GM10847 (cell line): ENCODE results near the gene CEP72.

Experiments
- POLR2A ChIP-seq: IDR thresholded peaks from 2 replicates; pipeline ENCODE4 v1.6.1; 2011; ENCODE audit not compliant: insufficient read length; ENCODE audit errors: extremely low read depth

Gene CEP72

DNA sequence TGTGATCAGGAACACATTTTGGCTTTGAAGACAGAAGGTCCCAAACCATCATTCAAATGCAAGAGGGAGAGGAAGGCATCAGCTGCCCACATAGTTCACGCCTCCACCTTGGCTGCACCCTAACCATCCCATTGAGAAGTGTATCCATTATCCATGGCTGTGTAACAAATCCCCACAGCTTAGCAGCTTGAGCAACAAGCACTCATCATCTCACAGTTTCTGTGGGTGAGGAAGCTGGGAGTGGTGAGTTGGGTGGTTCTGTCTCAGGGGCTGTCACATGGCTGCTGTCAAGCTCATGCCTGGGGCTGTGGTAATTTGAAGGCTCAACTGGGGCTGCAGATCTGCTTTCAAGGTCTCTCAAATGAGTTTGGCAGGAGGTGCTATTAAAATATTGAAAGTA, 23.0 kb upstream of the CEP72 start:
- TF ChIP-seq POLR2A = no peak

DNA sequence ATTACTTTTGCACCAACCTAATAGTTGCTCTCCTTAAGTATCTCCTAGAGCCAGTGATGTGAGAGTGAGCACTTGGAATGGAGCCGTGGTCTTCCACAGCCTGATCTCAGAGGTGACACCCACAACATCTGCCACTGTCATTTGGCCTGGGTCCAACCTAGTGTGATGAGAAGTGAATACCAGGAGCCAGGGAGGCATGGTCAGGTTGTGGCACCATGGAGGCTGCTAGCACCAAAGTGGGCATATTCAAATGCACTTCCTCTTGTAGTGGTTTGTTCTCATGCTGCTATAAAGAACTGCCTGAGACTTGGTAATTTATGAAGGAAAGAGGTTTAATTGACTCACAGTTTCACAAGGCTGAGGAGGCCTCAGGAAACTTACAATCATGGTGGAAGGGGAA, 22.6 kb upstream of the CEP72 start:
- TF ChIP-seq POLR2A = no peak

DNA sequence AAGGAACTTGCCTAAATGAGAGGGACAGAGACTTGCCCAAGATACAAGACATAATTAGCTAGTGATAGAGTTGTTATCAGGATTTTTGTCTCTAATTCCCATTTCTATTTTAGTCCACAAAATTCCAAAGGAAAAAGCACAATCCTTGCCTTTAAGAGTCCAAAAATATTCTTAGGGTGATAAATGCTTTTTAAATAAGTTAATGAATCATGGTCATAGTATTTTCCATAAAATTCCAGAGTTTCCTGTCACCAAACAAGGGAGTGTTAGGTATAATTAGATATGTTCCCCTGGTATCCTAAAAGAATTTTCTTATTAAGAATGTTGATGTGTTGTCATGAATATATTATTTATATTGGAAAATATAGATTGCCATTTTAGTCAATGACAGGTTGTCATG, 21.8 kb upstream of the CEP72 start:
- TF ChIP-seq POLR2A = no peak

DNA sequence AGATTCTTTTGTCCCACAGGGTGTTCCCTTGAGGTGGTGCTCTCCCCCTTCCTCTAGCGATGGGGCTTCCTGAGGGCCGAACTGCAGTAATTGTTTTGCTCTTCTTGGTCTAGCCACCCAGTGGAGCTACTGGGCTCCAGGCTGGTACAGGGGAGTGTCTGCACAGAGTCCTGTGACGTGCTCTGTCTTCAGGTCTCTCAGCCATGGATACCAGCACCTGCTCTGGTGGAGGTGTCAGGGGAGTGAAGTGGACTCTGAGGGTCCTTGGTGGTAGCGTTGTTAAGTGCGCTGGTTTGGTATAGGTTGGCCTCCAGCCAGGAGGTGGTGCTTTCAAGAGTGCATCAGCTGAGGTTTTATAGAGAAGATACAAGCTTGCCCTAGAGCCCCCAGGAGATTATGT, 20.4 kb upstream of the CEP72 start:
- TF ChIP-seq POLR2A = no peak

DNA sequence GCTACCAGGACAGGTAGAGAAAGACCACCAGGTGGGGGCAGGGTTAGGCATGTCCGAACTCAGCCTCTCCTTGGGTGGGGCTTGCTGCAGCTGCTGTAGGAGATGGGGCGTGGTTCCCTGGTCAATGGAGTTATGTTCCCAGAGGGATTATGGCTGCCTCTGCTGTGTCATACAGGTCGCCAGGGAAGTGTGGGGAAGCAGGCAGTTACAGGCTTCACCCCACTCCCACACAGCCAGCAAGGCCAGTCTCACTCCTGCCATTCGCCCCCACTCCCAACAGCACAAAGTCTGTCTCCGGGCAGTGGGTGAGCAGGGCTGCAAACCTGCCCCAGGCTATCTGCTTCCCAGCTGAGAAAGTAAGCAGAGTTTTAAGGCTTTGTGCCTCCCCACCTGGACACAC, 20.0 kb upstream of the CEP72 start:
- TF ChIP-seq POLR2A = no peak

DNA sequence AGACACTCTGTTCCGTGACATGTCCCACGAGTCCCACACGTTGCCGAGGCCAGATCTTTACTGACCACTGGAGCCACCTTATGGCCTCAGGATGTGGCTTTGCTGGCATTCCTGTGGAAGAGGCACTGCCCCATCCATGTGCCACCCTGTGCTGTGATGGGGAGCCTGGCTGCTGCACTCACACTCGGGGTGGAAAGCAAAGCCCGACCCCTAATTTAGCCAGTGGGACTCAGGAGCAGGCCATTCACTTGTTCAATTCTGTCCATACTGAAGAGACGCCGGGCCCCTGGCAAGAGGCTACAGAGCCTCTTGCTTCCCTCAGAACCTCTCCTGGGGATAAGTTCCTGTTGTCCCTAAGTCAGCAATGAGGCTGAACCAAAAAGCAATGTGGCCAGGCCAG, 18.6 kb upstream of the CEP72 start:
- TF ChIP-seq POLR2A = no peak

DNA sequence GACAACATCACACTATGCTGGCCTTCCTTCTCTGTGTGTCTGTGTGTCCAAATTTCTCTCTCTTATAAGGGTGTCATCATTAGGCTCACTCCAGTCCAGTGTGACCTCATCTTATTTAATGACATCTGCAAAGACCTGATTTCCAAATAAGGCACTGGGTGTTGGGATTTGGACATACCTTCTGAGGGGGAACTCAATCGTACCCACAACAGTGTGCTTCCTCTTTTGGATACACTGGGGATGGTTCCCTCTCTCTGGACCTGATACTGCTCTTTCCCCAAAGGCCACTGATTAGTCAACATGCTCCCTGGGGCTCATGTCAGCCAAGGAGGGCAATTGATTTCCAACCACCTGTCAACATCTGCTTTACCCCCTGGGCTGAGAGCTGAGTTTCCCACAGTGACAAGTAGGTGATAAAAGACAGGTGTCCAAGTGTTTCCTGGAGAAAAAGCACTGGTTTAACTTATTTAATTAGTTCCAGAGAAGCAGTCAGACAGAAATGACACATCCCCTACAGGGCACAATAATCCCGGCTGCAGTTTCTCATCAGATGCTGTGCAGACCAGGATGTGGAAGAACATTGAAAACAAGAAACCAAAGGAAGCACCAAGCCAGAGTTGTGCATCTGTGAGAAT, 17.8 kb upstream of the CEP72 start:
- TF ChIP-seq POLR2A = no peak

DNA sequence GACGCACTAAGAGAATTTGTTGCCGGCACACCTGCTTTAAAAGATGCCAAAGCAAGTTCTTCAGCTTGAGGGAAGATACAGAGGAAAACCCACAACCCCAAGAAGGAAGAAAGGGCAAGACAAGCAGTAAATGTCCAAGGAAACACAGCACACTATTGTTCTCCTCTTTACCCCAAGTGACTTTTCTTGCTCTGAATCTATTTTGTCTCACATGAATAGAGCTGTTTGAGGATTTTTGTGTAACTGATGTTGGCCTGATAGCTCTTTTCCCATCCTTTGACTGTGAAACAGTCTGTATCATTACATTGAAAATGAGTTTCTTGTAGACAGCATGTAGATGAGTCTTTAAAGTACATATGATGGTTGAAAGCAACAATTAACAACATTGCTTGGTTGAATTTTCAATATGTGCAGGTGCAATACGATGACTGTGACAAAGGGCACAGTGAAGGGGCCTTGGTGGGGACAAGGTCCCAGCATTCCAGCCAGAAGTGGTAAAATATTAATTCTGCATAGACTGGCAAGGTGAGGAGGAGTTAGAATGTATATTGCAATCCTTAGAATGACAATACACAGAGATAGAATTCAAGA, 16.8 kb upstream of the CEP72 start:
- TF ChIP-seq POLR2A = no peak

DNA sequence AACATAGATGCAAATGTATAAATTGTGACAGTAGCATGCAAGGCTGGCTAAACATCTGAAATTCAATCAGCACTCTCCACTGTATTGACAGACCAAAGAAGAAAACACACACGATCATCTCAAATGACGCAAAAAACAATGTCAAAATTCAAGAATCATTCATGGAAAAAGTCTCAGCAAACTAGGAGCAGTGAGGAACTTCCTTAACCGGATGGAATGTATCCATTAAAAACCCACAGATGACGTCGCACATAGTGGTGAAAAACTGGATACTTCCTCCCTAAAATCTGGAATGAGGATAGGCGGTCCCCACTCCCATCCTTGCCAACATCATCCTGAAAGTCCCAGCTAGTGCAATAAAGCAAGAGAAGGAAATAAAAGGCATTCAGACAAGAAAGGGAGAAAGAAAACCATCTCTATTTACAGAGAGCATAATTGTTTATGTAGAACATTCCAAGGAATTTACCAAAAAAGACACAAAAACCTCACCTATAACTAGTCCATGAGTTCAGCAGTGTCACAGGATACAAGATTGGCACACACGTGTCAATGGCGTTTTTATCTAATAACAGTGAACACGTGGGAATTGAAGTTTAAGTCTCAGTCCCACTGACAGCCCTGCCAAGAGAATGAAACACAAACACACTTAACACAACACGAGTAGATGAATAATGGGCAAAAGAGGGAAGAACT, 14.1 kb upstream of the CEP72 start:
- TF ChIP-seq POLR2A = no peak

DNA sequence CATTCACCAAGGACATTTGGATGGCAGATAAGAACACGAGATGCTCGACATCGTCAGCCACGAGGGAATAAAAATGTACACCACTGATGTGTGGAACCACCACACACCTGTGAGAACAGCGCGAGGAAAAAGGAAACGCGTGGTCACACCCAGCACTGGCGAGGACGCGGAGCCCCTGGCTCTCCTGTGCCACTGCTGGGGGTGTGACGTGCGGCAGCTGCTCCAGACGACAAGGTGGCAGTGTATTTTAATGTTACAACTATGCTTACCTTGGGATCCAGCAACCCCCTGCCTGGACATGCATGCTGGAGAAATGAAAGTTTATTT, 13.6 kb upstream of the CEP72 start:
- TF ChIP-seq POLR2A = no peak

DNA sequence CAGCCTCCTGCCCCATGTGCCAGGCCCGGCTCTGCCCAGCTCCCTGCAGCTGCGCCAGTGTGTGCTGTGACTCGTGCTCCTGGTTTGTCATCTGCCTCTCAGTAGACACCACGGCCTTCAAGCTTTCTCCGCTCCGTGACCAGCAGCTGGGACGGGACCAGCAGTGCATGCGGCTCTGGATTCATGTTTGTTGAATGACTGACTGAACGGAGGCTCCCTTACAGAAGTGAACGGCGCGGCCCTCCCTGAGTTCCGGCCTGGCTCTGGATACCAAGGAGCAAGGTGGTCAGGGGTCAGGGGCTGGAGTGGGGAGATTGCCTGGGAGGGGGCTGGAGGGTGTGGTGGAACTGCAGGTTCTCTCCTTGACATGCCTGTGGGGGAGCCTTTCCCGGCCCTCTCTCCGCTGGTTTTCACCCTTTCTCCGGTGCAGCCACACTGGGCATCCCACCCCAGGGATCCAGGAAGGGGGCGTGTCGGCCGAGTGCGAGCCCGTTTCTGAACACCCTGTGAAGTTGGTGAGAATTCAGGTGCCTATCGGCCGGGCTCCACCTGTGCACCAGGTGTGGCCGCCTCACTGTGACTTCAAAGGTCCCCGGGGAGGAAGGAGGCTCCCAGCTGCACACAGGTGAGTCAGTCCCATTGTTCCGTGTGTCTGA, 11.1 kb upstream of the CEP72 start:
- TF ChIP-seq POLR2A = no peak

DNA sequence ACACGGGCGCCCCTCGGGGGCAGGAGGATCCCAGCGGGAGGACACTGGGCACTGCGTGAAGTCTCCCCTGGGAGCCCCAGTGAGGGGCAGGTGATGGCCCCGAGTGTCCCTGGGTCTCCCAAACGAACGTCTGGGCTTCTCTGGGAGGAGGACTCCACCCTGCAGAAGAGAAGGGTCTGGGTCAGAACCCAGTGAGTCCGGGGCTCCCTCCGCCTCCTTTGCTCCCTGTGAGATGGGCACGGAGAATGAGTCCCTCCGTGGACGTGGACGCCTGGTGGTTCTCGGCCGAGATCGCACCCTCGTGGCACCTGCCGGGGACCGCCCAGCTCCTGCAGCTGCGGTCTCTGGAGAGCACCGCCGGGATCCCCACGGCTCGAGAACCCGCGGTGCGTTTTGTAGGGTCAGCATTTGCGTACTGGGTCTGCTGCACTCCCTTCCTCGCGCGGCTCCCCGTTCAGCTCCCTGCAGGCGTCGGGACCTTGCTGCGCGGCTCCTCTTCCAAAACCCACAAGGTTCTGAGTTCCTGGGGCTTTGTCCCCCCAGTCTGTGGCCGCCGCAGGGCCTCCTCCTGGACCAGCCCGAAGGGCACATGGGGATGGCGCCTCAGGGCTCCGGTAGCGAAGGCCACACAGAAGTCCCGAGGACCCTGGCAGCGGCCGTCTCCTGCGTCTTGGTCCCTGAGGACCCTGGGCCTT, 10.2 kb upstream of the CEP72 start:
- TF ChIP-seq POLR2A = no peak

DNA sequence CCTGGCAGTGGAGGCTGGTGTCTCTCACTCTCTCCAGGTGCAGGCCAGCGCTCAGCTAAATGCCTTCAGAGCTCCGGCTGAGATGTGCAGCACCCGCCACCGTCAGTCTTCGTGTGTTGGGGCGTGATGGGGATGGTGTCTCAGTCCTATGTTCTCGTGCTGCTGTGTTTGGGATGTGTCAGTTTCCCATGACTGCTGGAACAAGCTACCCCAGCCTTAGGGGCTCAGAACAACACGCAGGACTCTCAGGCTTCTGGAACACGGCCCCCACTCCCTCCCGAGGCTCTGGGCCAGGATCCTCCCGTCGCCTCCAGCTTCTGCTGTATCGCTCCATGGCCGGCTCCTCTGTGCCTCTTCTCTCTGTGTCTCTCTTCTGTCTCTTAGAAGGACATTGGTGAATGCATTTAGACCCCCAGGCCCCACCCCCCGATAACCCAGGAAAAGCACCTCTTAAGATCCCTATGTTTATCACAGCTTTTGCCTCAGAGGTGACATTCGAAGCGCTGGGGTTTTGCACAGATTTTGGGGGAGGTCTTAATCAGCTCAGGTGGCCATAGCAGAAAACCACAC, 9.6 kb upstream of the CEP72 start:
- no peak for TF ChIP-seq POLR2A

DNA sequence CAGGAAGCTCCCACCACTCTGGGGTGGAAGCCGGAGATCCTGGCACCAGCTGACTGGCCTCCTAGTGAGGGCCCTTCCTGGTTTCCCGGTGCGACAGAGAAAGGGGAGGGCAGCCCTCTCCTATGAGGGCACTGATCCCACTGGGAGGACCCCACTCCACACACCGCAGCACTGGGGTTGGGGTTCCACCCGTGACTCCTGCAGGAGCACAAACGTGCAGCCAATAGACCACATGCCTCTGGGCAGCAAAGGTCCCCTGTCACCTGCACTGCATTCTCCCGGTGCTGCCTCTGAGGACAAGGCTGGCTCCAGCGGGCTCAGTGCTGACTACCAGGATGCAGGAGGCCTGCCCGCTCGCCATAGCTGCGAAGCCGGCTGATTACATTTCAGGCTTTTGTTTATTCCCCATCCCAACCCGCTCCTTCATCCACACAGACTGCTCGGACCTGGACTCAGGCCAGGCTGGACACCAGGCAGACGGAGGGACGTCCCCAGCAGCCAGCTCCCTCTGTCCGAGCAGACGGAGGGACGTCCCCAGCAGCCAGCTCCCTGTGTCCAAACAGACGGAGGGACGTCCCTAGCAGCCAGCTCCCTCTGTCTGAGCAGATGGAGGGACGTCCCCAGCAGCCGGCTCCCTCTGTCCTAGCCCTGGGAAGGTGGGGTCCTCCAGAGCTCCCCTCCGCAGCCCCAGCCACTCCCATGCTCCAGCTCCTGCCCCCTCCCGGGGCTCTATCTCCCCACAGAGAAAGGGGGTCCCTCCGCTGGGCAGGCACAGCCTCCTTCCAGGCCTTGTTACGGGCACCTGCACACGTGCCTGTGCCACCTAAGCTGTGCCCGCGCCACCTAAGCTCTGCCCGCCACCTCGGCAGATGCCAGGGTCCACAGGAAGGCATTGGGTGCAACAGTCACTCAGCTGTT, 8.8 kb upstream of the CEP72 start:
- no peak for TF ChIP-seq POLR2A

DNA sequence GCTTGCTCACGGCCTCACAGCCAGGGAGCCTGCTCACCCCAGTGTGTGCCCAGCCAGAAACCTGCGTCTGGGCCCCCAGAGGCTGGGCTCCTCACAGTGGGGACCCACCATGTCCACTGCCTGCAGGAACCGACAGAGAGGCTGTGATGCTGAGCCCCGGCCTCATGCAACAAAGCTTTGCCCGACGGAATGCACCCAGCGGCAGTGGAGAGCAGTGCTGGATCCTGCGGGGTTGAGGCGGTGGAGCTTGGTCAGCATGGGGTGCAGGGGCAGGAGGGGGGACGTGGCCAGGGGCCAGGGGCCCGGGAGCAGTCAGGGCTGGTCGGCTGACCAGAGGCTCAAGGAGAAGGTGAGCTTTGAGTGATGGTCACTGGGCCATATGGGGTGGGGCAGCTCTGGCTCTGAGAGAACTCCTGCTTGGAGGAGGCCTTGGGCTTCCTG, 7.7 kb upstream of the CEP72 start:
- TF ChIP-seq POLR2A = no peak

DNA sequence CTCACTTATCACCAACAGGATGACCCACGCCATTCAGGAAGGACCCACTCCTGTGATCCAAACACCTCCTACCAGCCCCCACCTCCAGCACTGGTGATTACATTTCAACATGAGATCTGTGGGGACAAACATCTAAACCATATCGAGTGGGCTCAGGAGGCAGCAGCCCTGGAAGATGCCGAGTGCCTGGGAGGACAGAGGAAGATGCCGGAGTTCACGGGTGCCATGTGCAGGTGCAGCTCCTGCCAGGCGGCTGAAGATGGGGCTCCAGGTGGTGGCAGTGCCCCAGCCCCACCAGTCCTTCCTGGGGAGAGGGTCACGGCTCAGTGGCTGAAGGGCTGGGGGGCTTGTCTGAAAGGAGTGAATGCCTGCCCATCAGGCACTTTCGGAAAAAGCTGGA, 6.1 kb upstream of the CEP72 start:
- no peak for TF ChIP-seq POLR2A
